Astrocyte of the cerebellum (primary cell): ENCODE data around the gene RFC2.

ENCODE experiments used
- DNase-seq: peaks from one replicate; pipeline ENCODE4 v3.0.0-alpha.2; 2011; ENCODE audit warnings: low read depth
- H3K4me3 ChIP-seq: 2 replicates; pipeline ENCODE4 v1.5.1; 2011; ENCODE audit warnings: mild to moderate bottlenecking, low read depth, low read length, moderate library complexity
- CTCF ChIP-seq: IDR thresholded peaks from 2 replicates; pipeline ENCODE4 v1.5.1; 2012; ENCODE audit warnings: low read length, low read depth, moderate library complexity, mild to moderate bottlenecking; ENCODE audit errors: missing control alignments
- in situ Hi-C: cut with HindIII; loops from 2 replicates; pipeline ENCODE4 v1.10.0; 2017; ENCODE audit warnings: low sequenced_read_pairs

The RFC2 gene

DNA sequence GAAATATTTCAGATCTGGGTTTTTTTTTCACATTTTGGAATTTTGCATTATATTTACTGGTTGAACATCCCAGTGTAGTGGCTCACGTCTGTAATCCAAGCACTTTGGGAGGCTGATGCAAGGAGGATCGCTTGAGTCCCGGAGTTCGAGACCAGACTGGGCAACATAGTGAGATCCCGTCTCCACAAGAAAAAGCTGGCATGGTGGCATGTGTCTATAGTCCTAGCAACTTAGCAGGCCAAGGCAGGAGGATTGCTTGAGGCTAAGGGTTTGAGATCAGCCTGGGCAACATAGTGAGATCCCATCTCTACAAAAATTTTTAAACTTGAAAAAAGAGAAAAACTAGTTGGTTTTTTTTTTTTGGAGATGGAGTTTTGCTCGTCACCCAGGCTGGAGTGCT lies 6.0 kb downstream of the RFC2 start:
- in situ Hi-C loops: no loop called here
- no peak for TF ChIP-seq CTCF
- H3K4me3 ChIP-seq: no peak overlapping the region
- no peak for DNase-seq

DNA sequence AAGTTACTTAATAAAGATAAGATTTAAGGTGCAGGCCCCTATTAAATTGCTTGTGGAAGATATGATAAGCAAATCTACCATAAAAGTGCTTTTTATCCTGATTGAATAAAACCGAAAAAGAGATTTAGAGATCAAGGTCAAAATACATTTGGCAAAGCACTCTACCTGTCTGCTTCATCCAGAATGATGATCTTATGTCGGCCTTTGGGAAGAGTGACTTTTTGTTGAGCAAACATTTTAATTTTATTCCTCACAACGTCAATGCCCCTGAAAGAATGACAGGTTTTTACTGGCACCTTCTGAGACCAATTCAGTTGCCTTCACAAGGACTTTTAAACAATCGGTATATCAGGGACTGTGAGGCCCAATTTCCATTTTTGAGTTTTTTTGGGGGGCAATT lies 7.7 kb downstream of the RFC2 start:
- TF ChIP-seq CTCF: no peak
- no peak overlapping the region for H3K4me3 ChIP-seq
- no peak for DNase-seq
- in situ Hi-C loops: no loop called here

DNA sequence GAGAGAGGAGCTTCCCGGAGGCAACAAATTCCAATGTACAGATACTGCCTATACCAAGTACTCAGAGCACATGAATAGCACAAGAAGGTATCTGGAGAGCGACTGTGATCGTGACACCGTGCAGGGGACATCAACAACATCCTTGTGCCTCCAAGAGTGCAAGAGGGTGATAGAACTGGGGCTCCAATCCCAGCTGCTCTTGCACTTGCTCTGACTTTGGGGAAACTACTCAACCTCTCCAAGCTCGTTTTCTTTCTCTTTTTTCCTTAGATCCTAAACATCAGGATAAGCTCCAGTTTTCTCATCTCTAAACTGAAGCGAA lies 12.1 kb downstream of the RFC2 start:
- no peak for TF ChIP-seq CTCF
- no peak overlapping the region for H3K4me3 ChIP-seq
- no peak for DNase-seq
- in situ Hi-C loops: no loop called here

- in situ Hi-C loops: no loop called here
- no peak for TF ChIP-seq CTCF
Measured at GRCh38 chr7:74240482-74240881, 13.7 kb downstream of the RFC2 start.

DNA sequence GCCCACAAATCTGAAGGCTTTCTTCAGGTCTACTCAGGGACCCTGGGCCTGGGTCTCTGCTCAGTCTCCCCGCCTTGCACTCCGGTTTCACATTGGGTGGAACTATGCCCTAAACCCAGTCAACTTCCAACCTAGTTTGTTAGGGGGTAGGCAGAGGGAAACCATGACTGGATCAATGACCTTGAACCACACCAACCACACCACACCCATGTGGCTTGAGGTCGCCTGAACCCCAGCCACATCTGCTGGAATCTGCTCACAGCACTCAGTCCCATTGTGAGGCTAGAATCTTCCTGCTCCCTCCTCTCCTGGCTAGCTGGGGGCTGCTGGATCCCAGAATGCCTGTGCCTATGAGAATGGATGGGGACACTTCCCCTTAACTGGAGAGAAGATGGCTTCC lies 17.9 kb downstream of the RFC2 start:
- H3K4me3 ChIP-seq: no peak overlapping the region
- no peak for DNase-seq
- TF ChIP-seq CTCF: no peak
- in situ Hi-C loops: no loop called here

More at GRCh38 chr7:74240482-74240881, 13.7 kb downstream of the RFC2 start:
- no peak overlapping the region for H3K4me3 ChIP-seq
- no peak for DNase-seq

- H3K4me3 ChIP-seq: no peak overlapping the region
- TF ChIP-seq CTCF: no peak
- in situ Hi-C loops: no loop called here
- no peak for DNase-seq
Measured at GRCh38 chr7:74235518-74236268, 18.5 kb downstream of the RFC2 start.
